Measurements from ENCODE around the gene KLHL11.

DNA sequence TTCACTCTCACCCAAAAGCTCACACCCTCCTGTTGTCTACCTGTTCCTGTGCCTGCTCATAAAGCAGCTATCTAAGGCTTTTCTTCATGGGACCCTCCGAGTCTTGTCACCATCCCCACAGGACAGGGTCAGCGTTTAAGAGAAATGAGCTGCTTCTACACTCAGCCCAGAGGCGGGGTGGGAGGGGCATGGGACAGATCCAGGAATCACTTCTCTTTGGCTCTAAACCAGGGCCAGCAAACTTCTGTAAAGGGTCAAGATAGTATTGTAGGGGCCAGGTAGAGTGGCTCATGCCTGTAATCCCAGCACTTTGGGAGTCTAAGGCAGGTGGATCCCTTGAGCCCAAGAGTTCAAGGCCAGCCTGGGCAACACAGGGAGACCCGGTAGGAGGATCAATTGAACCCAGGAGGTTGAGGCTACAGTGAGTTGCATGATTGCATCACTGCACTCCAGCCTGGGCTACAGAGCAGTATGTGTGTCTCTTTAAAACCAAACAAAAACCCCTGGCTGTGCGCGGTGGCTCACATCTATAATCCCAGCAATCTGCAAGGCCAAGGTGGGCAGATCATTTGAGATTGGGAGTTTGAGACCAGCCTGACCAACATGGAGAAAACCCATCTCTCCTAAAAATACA is 23.2 kb upstream of the KLHL11 start:
- TF ChIP-seq, protein P1, sequence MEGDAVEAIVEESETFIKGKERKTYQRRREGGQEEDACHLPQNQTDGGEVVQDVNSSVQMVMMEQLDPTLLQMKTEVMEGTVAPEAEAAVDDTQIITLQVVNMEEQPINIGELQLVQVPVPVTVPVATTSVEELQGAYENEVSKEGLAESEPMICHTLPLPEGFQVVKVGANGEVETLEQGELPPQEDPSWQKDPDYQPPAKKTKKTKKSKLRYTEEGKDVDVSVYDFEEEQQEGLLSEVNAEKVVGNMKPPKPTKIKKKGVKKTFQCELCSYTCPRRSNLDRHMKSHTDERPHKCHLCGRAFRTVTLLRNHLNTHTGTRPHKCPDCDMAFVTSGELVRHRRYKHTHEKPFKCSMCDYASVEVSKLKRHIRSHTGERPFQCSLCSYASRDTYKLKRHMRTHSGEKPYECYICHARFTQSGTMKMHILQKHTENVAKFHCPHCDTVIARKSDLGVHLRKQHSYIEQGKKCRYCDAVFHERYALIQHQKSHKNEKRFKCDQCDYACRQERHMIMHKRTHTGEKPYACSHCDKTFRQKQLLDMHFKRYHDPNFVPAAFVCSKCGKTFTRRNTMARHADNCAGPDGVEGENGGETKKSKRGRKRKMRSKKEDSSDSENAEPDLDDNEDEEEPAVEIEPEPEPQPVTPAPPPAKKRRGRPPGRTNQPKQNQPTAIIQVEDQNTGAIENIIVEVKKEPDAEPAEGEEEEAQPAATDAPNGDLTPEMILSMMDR (IDR thresholded peaks at IDR 0.05) = no peak
- TF ChIP-seq POLR2A (IDR thresholded peaks at IDR 0.05) (no peak), POLR2AphosphoS5 (IDR thresholded peaks at IDR 0.05; ENCODE audit: insufficient read depth in 1 of 2, low read depth in 1 of 2) (no peak)
